SIG-M5 (cell line): ENCODE data around the gene MYL9.

Experiments used
- DNase-seq: peaks from one replicate; lab custom pipeline; 2025; lab: John Stamatoyannopoulos, UW

MYL9 gene

DNA sequence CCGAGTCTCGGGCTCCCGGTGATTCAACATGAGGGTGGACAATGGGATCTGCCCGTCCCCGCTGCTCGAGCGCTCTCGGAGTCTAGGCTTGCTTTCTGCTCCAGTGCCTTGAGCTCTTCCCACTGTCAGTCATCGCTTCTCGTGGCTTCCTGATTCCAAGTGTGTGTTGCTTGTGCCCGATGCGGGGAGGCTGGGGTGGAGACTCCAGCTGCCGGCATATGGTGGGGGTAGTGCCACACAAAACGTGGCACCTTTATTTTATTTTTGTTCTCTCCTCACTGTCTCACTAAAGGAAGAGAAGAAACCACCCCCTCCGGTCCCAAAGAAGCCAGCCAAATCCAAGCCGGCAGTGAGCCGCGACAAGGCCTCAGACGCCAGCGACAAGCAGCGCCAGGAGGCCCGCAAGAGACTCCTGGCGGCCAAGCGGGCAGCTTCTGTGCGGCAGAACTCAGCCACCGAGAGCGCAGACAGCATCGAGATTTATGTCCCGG lies 14.8 kb upstream of the MYL9 start:
- DNase-seq, result no peak

DNA sequence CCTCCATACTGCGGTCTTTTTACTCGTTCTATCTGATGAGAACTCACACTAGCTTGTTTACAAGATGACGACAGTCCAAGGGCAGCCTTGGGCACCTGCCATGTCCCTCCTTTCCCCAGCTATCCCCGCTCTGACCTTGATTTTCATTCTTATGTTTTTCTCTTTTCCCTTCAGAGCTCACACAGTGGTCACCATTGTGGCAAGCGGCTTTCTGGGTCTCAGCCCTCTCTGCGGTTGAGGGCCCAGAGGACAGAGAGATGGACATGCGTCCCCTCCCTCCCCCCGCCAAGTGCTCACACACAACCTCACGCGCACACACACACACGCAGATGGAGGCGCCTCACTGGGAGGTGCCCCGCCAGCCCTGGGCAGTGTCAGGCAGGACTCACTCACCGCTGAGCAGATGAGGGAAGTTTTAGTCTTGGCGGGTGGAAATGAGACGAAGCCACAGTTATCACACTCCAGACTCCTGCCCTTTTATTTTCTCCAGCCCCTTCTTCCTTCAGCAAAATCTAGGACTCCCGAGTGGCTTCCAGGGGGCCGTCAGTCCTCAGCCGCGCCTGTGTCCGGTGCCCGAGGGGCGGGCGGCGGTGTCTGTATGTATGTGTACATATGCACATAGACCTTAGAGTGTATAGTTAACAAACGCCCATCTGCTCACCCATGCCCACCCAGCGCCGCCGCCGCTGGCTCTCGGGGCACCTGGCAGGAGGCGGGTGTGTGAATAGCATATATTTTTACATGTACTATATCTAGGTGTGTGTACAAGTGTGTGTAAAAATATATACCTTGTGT lies 13.8 kb upstream of the MYL9 start:
- no peak for DNase-seq

DNA sequence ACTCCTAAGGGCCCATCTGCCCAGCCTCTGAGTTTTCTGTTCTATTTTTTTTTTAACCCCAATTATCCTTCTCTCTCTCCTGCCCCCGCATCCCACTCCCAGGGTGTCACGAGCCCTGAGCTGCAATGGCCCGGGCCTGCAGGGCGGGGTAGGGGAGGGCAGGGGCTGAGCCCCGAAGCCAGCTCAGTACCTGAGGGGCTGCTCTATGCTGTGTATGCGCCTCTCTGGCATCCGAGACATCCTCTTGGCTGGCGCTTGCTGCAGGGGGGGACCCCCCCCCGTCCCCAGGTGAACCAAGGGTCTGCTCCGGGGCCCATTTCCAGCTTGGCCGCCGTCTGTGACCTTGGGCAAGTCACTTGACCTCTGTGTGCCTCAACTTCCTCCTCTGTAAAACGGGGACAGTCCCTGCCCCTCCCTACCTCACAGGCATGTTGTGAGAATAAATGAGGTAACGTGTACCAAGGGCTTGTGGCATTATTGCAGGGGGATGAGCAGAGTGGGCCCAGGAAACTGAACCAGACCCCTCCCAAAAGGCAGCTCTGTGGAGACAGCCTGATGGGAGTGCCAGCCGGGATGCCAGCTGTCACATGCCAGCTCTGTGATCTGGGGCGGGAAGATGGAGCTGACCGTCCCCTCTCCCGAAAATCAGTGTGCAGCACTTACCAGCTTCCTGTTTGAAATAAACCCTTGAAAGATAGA lies 13.0 kb upstream of the MYL9 start:
- no peak for DNase-seq

DNA sequence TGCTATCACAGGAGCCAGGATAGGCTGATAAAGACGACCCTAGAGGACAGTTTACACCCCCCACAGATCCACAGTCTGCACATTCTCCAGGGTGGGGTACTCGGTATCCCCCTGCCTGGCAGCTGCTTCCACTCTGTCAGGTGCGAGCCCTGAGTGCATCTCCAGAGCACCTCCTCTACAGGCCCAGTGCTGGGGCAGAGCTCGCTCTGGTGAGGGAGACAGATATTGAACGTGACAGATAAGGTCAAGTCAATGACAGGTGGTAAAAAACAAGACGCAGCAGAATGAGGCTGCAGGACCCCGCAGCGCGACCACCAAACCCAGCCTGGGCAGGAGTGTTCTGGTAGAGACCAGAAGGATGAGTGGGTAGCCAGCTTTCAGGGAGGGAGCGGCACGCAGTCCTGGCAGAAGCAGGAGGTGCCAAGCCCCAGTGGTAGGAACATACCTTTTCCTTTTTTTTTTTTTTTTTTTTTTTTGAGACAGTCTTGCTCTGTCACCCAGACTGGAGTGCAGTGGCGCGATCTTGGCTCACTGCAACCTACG lies 12.4 kb upstream of the MYL9 start:
- DNase-seq, result no peak

DNA sequence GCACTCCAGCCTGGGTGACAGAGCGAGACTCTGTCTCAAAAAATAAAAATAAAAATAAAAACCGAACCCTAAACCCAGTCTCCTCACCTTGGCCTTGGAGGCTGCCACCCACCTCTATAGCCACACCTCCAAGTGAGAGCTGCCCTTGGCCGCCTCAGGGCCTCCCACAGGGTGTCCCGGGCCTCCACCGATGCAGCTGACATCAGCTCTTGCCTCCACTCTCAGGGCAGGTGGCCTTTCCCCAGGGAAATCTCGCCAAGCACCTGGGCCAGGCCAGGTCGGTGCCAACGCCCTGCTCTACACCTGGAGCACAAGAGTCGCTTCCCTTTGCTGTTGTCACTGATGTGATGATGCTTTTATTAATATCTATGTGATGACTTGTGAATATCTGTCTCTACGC lies 8.9 kb upstream of the MYL9 start:
- DNase-seq, result no peak

DNA sequence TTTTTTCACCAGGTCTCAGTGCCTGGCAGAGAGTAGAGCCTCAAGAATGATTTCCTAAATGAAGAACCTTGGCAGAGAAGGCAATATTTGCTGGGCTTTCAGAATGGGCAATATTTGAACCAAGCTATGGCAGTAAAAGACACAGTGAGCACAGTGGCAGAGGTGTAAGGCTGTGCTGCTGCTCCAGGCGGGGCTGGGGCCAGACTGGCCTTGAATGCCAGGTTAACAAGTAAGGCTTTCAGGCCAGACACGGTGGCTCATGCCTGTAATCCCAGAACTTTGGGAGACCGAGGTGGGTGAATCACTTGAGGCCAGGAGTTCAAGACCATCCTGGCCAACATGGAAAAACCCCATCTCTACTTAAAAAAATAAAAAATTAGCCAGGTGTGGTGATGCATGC lies 8.5 kb upstream of the MYL9 start:
- no peak for DNase-seq

DNA sequence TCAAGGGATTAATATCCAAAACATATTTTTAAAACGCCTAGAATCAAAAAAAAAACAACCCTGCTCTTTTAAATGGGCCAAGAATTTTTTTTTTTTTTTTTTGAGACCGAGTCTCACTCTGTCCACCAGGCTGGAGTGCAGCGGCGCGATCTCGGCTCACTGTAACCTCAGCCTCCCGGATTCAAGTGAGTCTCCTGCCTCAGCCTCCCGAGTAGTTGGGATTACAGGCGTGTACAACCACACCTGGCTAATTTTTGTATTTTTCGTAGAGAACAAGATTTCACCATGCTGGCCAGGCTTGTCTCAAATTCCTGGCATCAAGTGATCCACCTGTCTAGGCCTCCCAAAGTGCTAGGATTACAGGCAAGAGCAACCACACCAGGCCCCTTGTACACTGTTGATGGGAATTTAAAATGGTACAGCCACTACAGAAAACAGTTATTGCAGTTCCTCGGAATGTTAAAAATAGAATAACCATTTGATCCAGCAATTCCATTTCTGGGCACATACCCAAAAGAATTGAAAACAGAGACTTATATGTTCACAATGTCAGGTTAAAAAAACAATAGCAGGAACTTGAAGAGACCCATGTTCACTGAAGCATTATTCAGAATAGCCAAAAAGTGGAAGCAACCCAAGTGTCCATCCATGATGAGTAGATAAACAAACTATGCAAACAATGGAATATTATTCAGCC lies 3.1 kb upstream of the MYL9 start:
- no peak for DNase-seq

DNA sequence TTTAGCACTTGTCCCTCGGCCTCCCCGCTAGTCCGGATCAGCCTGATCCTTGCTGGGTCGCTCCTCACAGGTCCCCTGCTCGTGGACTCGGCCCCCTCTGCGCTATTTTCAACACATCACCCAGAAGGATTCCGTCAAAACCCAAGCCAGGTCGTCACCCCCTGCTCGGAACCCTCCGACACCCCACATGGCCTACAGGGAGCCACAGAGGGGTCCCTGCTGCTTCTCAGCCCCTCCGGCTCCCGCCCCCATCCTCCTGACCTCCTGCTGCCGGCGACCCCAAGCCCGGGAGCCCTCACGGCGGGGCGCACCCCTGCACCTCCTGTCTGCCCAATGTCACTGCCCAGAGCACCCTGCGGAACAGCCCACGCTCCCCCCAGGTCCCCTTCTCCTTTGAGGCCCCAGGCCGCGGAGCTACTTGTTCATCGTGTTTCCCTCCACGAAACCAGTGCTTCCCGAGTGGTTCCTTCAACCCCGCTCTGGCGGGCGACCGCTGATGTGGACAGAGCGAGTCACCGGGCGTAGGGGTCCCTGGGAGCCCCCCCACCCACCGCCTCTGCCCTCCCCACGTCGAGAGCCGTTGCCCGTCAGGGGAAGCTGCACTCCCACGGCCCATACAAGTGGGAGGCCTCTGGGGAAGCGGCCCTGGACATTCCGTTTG lies 638 bp upstream of the MYL9 start:
- DNase-seq, result no peak

DNA sequence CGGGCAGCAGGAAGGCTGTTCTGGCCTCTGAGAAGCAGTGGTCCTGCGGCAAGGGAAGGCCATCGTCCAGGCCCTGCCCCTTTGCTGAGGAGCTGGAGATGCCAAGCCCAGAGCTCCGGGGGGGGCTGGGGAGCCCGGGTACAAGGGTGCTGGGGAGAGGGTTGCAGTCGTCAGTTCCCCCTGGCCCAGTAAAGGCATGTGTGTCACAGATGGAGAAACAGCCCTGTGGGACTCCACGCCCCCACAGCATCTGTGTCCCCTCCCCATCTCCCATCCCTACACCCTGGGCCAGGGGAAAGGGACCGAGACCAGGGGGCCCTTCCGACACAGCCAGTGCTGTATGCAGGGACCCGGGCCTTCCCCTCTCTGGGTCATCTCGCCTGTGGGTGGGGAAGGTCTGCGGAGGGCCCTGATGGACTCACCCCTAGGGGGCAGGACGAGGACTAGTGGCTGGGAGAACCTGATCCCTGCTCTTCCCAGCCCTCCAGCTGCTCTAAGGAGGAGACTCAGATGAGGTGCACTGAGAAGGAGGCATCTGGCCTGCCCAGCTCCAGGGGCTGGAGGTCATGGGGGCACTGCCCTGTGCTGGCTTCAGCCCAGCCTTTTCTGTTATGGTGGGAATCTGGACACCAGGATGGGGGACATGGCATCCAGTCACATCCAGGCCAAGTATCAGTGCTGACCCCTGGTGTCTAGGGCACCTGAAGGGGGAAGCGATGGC lies 609 bp downstream of the MYL9 start:
- no peak for DNase-seq

DNA sequence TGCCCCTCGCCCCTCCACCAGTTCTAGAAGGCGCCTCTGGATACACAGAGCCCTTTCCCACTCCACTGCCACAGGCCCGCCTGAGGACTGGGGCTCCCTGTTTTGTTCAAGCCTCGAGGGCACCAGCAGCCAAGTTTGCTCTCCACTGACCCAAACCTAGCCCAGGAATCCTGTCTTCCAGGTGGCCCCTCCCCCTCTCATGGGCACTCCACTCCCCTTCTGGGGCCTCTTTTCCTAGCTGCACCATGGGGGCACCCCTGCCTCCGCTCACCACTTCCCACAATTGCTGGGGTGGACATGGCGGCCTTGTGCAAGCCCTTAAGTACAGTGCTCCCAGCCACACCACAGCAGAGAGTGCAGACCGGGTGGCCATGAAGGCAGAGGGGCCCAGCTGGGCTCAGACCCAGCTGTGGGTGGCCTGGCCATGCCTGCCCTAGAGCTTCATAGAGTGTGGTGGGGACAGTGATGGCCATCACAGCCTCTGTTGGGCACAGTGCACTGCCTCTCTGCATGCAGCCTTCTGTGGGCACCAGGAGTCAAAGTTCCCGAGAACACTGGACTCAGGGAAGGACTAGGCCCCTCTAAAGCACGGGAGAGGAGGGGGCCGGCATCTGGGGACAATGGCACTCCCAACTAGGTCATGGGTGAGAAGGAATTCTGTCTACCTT lies 1.3 kb downstream of the MYL9 start:
- no peak for DNase-seq

DNA sequence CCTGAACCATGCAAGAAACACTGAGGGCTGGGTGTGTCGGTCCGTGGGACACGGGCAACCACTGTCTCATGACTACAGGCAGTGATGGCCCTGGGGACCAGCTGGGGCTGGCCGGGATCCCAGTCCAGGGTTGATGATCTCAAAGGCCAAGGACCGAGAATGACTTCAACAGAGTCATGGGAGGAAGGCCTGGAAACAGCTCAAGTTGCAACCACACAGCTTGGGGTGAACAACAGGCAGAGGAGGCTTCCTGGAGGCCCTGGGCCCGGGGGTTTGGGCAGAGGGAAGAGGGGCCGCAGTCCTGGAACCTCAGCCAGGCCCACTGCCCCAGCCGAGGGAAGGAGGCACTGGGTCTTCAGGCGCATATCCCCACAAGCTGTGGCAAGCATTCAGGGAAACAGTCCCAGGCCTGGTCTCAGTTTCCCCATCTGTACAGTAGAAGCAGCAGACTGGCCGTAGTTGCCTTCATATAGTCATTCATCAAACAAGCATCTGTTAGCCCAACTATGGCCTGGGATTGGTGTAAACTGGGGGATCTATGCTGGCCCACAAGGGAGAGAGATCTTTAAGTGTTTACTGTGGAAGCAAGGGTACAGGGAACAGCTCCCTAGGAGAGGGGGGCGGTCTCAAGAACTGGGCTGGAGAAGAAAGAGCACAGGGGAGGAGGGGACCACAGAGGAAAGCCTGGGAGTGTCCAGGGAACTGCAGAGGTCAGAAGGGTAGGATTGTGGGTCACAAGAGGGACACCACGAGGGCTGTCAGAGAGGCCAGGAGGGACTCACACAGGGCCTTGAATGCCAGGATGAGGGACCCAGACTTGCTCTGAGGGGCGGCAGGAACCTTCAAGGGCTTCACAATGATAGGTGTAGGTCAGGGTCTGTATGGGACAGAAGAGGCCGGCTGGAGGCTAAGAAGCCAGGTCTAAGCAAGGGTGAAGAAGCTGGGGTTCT lies 2.1 kb downstream of the MYL9 start:
- DNase-seq, result no peak

DNA sequence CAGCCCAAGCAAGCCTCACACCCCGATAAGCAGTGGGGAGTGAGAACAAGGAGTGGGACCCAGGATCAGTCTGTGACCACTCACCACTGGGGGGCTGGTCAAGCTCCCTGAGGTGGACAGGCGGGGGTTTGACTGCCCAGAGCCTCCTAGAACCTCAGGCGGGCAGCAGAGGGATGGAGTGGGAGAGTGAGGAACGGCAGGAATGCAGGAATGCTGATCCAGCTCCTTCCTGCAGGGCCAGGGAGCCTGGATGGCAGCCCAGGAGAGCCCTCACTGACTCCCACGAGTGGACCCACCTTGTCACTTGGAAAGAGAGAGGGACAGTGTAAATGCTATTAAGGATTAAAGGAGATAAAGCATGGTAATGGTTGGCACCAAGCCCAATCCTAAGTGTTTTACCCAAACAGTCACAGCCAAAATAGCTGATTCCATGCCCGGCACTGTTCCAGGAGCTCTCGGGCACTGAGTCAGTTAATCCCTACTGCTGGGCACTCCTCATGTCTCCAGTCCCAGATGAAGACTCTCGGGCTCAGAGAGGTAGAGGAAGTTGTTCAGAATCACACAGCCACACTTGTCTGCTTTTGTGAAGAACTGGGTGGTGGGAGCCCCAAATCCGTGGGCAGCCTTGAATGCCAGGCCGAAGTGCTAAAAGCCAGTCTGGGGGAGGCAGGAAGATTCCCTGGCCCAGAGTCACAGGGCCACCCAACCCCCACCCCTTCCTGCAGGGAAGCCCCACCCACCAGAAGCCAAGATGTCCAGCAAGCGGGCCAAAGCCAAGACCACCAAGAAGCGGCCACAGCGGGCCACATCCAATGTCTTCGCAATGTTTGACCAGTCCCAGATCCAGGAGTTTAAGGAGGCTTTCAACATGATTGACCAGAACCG lies 3.1 kb downstream of the MYL9 start:
- DNase-seq, result no peak

DNA sequence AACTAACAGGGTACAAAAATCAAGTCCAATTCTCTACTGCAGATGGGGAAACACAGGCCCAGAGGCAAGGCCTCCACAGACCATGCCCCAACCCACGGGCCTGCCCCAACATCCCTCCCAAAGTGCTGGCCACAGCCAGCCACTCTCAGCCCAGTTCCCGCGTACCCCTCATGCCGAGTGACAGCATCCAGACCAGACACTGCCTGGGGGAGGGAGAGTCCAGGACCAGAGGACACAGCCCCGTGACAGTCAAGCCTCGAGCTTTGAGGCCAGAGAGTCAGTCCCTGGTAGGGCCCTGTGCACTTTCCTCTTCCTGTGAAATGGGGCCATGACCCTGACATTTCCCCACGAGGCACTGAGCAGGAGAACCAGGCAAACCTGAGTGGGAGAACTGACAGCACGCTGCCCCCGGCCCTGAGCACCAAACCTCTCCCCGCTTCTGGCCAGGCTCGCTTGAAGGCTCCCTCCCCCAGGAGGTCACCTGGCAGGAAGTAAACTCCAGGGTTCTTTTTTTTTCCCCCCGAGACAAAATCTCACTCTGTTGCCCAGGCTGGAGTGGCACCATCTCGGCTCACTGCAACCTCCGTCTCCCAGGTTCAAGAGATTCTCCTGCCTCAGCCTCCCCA lies 4.9 kb downstream of the MYL9 start:
- no peak for DNase-seq

DNA sequence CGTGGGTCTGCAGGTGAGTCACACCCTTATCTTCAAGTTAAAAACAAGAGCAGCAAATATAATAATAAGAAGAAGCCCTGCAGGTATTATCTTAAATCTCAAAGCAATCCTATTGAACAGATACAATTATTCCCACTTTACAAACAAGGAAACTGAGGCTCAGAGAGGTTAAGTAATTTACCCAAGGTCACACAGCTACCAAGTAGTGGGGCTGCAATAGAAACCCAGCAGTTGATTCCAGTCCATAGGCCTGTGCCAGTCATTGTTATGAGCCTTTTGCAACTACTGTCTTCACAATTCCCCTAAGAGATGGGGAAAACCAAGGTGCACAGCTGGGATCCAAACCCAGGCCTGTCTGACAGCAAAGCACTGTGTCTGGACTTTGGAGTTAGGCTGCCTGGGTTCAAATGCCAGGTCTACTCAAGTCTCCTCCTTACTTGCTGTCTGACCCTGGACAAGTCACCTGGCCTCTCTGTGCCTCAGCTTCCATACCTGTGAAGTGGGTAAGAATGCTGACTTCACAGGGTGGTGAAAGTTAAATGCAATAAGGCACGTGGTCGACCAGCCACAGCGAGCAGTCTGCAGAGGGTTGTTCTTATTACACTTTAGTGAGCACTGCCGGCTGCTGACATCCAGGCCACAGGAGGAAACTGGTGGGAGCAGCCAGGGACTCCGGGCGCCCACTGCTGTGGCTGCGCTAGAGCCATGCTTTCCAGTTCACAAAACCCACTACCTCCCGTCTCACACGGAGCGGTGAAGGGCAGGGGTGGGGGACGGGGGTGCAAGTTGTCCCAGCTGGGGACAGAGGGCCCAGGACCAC lies 6.1 kb downstream of the MYL9 start:
- no peak for DNase-seq

DNA sequence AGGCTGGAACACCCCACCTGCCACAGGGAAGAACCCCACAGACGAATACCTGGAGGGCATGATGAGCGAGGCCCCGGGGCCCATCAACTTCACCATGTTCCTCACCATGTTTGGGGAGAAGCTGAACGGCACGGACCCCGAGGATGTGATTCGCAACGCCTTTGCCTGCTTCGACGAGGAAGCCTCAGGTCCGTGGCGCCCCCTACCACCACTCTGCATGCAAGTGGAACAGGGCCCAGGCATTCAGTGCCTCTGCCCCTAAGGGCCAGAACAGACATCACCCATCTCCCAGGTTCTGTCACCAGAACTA lies 6.6 kb downstream of the MYL9 start:
- DNase-seq, result no peak

DNA sequence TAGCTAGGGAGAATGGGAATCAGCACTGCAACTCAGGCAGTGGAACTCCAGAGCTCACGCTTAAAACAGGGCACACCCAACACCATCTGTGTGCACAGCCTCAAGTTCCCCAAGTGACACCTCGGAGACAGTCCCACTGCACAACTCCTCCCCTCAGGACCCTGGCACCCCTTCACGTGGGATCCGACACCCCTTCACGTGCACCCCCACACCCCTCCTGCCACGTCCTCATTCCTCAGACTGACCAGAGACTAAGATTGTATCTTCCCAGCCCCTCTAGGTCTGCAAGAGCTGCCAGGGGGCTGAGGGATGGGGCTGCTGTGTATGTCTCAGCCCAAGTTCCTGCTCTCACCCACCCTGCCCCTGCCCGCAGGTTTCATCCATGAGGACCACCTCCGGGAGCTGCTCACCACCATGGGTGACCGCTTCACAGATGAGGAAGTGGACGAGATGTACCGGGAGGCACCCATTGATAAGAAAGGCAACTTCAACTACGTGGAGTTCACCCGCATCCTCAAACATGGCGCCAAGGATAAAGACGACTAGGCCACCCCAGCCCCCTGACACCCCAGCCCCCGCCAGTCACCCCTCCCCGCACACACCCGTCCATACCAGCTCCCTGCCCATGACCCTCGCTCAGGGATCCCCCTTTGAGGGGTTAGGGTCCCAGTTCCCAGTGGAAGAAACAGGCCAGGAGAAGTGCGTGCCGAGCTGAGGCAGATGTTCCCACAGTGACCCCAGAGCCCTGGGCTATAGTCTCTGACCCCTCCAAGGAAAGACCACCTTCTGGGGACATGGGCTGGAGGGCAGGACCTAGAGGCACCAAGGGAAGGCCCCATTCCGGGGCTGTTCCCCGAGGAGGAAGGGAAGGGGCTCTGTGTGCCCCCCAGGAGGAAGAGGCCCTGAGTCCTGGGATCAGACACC lies 7.6 kb downstream of the MYL9 start:
- no peak for DNase-seq

DNA sequence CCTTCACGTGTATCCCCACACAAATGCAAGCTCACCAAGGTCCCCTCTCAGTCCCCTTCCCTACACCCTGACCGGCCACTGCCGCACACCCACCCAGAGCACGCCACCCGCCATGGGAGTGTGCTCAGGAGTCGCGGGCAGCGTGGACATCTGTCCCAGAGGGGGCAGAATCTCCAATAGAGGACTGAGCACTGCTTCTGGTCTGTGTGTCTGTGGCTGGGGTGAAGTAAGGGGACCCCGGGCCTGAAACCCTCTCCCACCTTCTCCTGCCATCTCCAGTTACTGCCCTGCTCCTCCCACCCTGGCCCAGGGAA lies 8.3 kb downstream of the MYL9 start:
- DNase-seq, result no peak
